NCI-H128 (cell line): ENCODE measurements around the gene GSK3B.

Experiments
- DNase-seq: peaks from one replicate; lab custom pipeline; 2025; ENCODE audit not compliant: unreplicated experiment; lab: John Stamatoyannopoulos, UW

The GSK3B gene

DNA sequence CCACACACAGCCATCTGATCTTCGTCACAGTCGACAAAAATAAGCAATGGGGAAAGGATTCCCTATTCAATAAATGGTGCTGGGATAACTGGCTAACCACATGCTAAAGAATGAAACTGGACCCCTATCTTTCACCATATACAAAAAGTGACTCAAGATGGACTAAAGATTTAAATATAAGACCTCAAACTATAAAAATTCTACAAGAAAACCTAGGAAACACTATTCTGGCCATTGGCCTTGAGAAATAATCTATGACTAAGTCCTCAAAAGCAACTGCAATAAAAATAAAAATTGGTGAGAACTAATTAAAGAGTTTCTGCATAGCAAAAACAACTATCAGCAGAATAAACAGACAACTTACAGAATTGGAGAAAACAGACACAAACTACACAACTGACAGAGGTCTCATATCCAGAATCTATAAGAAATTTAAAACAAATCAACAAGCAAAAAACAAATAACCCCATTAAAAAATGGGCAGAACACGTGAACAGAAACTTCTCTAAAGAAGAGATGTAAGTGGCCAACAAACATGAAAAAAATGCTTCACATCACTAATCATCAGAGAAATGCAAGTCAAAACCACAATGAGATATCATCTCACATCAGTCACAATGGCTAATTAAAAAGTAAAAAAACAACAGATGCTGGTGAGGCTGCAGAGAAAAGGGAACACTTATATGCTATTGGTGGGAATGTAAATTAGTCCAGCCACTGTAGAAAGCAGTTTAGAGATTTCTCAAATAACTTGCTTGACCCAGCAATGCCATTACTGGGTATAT, 208.3 kb downstream of the GSK3B start:
- no peak for DNase-seq

- no peak for DNase-seq
Observed at GRCh38 chr3:119884161-119884557, 210.1 kb downstream of the GSK3B start.

- DNase-seq: no peak
Observed at GRCh38 chr3:119883461-119884160, 210.6 kb downstream of the GSK3B start.

GRCh38 chr3:119880966-119881365, 213.3 kb downstream of the GSK3B start:
- DNase-seq: no peak

- no peak for DNase-seq
Observed at GRCh38 chr3:119873646-119874045, 220.6 kb downstream of the GSK3B start.

DNA sequence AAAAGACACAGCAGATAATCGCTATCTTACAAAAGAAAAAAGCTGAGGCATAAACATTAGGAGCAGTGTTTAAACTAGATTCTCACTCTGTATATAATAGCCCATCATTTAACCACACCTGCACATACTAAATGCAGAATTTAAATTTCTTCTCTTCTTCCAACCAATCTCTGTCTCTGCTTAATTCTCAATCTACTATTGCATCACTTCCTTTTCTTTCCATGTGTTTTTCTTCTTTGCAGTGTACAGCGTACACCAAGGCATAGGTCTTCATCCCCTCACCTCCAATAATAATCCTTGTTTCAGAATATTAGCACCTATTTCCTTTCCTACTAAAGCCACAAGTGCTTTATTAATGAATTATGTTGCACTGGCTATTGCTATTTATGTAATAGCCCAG, 221.5 kb downstream of the GSK3B start:
- no peak for DNase-seq

DNA sequence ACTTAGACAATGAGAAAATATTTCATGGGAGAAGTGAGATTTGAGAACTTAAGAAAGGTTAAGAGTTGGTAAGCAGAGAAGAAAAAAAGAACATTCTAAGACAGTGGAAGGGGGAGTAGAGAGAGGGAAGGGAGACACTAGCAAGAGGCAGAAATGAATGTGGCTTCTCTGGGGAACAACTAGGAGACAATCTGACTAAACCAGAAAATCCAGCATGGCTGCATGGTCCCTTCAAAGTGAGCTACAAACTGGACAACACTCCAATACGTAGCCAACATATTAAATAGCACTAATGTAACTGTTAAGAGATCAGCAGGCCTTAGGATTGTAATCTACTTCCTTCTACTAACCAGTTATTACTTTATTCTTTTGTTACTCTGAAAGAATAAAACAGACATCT, 222.7 kb downstream of the GSK3B start:
- no peak for DNase-seq

GRCh38 chr3:119870512-119870911, 223.7 kb downstream of the GSK3B start:
- no peak for DNase-seq

DNA sequence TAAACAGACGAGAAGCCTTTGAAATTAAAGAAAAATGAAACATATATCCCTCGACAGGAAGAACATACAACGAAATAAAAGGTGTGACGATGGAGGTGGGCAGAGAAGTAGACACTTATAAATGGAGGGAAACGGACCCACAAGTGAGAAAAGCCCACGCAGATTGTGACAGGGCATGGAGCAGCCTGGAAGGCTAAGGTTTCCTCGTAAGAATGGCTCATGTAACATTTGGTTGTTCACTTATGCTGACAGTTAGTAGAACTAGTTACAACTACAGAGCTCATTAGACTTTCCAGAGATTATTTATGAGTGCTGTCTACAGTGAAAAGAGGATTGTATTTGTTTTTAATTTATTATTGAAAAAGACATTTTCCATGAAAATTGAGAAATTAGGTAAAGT, 229.8 kb downstream of the GSK3B start:
- no peak for DNase-seq

DNA sequence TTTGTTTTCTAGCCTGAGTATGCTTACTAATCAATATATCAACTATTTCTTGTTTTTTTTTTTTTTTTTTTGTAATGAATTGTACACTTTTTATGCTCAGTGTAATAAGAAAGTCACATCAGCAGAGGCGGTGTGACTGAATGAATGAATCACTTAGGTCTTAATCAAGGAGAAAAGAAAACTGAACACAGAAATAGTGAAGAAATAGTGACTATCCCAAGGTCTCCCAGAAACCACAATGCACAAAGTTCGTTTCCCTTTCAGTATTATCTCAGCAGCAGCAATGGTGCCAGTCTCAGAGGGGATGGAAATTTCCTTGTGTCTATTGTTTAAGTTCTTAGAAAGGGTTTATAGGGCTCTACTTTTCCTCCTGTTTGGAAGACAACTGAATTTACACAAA, 231.6 kb downstream of the GSK3B start:
- no peak for DNase-seq

- no peak for DNase-seq
Observed at GRCh38 chr3:119861681-119862080, 232.6 kb downstream of the GSK3B start.

- no peak for DNase-seq
Observed at GRCh38 chr3:119859728-119860127, 234.5 kb downstream of the GSK3B start.

- DNase-seq: no peak
Observed at GRCh38 chr3:119858957-119859356, 235.3 kb downstream of the GSK3B start.

GRCh38 chr3:119856695-119857094, 237.6 kb downstream of the GSK3B start:
- no peak for DNase-seq

- DNase-seq: no peak
Observed at GRCh38 chr3:119849126-119849525, 245.1 kb downstream of the GSK3B start.

GRCh38 chr3:119841808-119842471, 252.3 kb downstream of the GSK3B start:
- no peak for DNase-seq

DNA sequence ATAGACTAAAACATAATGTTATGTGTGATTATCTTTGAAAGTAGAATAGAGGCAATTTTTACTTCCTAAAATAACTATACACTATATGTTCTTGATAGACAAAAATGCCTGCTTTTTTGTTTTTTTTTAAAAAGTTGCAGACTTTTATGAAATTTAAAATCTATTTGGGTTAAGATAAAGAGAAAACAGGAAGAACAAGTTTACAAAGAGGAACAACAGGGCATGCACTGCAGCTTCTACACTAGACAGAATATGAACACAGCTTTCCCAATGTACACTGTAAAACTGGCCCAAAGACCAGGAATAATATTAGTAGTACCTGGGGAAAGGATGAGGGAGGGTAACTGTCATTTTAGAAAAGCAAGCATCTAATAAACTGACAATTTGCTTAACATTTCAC, 258.7 kb downstream of the GSK3B start:
- DNase-seq: no peak

GRCh38 chr3:119834754-119835370, 259.4 kb downstream of the GSK3B start:
- DNase-seq: no peak

- no peak for DNase-seq
Observed at GRCh38 chr3:119831941-119832371, 262.3 kb downstream of the GSK3B start.

- DNase-seq: no peak
Observed at GRCh38 chr3:119831022-119831421, 263.2 kb downstream of the GSK3B start.

DNA sequence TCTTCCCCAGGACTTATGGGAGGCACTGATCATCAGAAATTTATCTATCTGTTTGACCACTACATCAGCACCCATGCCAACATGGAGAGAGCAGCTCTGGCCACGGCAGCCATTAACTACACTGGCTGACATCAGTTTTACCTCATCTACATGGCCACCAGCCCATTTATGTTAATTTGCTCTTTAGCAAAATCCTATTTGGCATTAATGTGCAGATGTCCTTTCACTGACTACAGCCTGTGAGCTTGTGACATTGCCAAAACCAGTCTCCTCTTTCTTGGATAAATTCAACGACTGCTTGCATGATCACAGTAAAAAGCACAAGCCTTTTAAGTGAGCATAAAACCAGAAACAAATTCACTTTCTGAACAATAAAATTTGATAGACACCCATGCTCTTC, 264.8 kb downstream of the GSK3B start:
- no peak for DNase-seq
